ENCODE measurements around the gene TMEM63C.

DNA sequence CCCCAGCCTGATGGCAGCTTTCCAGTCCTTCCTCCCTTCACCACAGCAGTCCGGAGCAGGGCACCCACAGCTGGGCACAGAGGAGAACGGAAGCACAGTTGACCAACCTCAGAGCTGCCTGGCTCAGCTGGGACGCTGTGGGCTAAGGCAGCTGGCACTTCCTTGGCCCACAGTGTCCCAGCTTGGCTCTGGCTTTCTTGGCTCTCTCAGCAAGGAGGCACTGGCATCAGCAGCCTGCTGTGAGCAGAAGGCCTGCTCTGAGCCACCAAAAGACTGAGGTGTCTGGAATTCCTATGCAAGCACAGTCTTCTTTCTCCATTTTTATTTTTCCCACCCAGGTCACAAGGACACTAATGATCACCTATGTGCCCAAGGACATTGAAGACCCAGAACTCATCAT lies 56.8 kb downstream of the TMEM63C start:
- TF ChIP-seq, protein P1, sequence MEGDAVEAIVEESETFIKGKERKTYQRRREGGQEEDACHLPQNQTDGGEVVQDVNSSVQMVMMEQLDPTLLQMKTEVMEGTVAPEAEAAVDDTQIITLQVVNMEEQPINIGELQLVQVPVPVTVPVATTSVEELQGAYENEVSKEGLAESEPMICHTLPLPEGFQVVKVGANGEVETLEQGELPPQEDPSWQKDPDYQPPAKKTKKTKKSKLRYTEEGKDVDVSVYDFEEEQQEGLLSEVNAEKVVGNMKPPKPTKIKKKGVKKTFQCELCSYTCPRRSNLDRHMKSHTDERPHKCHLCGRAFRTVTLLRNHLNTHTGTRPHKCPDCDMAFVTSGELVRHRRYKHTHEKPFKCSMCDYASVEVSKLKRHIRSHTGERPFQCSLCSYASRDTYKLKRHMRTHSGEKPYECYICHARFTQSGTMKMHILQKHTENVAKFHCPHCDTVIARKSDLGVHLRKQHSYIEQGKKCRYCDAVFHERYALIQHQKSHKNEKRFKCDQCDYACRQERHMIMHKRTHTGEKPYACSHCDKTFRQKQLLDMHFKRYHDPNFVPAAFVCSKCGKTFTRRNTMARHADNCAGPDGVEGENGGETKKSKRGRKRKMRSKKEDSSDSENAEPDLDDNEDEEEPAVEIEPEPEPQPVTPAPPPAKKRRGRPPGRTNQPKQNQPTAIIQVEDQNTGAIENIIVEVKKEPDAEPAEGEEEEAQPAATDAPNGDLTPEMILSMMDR (conservative IDR thresholded peaks at IDR 0.05; ENCODE audit: low read depth, low read length) = no peak
- no peak for TF ChIP-seq EZH2 (IDR thresholded peaks at IDR 0.05; ENCODE audit: borderline replicate concordance, low read depth, low read length, poor library complexity, severe bottlenecking)

All from A673 (cell line).